Lower lobe of right lung (tissue), 2 donors: ENCODE results near the gene C16orf46. TPM values are rescaled to one million over a fixed set of nuclear protein-coding genes. Genes with fewer than 3 reads are reported as not detected.

Source experiments
- ATAC-seq, 2 donors: fragments of 200-7000 bp; cut with Tn5 transposase; one replicate each; pipeline ENCODE4 v1.9.1; 2020 to 2022; ENCODE audit warnings: mild to moderate bottlenecking in 2 of 2, moderate library complexity in 2 of 2
- DNase-seq: peaks from one replicate; pipeline ENCODE4 v3.0.0-alpha.2; 2020
- H3K27ac ChIP-seq: fragments of 200-600 bp; one replicate; pipeline ENCODE4 v1.8.0; 2022
- H3K27me3 ChIP-seq: fragments of 200-600 bp; one replicate; pipeline ENCODE4 v1.8.0; 2022; ENCODE audit warnings: low read depth
- H3K36me3 ChIP-seq: fragments of 200-600 bp; one replicate; pipeline ENCODE4 v1.8.0; 2022; ENCODE audit warnings: mild to moderate bottlenecking
- H3K4me1 ChIP-seq: fragments of 200-600 bp; one replicate; pipeline ENCODE4 v1.8.0; 2022
- H3K4me3 ChIP-seq: fragments of 200-600 bp; one replicate; pipeline ENCODE4 v1.8.0; 2022; ENCODE audit warnings: mild to moderate bottlenecking
- H3K9me3 ChIP-seq: fragments of 200-600 bp; one replicate; pipeline ENCODE4 v1.8.0; 2022
- CTCF ChIP-seq: fragments of 200-600 bp; IDR thresholded peaks from one replicate; pipeline ENCODE4 v1.8.0; 2022; ENCODE audit warnings: antibody characterized with exemption, mild to moderate bottlenecking
- intact Hi-C: fragments of 100-400 bp; cut with DNase I; formaldehyde crosslinking; loops from one replicate; pipeline ENCODE4 v1.11.0; 2022
- long read RNA-seq: library from polyadenylated mRNA; unstranded; transcript quantifications from one replicate; pipeline ENCODE4 v2.0.0, GENCODE V29; 2021
- total RNA-seq: library from RNA; stranded (reverse); fragmentation: NEBNext Ultra II Directional; extraction: Animal tissue kit (Norgen Biotek cat#: 25700); gene quantifications from one replicate; pipeline ENCODE4 v1.2.1, GENCODE V29; 2021
- donor health status: DM: no; HTN: yes; CAD: no; lungs with severe emphysema.

C16orf46 gene
- total RNA-seq = not detected
- long read RNA-seq = 0 reads

- no peak for TF ChIP-seq CTCF
- Histone ChIP-seq H3K4me3 (peak within 1 kb of the TSS; percentile 82), H3K36me3 (no peaks in the 10 kb centered on the region), H3K27ac (peak within 1 kb of the TSS; percentile 99), H3K9me3 (no peaks in the 10 kb centered on the region), H3K4me1 (peaks cover 11% of the 10 kb centered on the region), H3K27me3 (no peaks in the 10 kb centered on the region)
- ATAC-seq (peak; percentile 99), DNase-seq (peak; percentile 98)
- intact Hi-C loops = no loop called here
Measured at GRCh38 chr16:81077076-81077940, at the start of gene C16orf46. TSS of gene C16orf46 (minus strand) at chr16:81077238. CDS start at chr16:81063955, 13,283 bp downstream.

GRCh38 chr16:81123092-81123852, 46.2 kb upstream of the C16orf46 start:
- ATAC-seq = no peak
- no peak for DNase-seq
- TF ChIP-seq CTCF = no peak

GRCh38 chr16:81121474-81121990, 44.5 kb upstream of the C16orf46 start:
- no peaks in the 10 kb centered on the region for H3K27me3 ChIP-seq
- no peak overlapping the region for H3K27ac ChIP-seq
- no peaks in the 10 kb centered on the region for H3K4me1 ChIP-seq
- no peaks in the 10 kb centered on the region for H3K36me3 ChIP-seq
- no peak for DNase-seq
- ATAC-seq = no peak
- no peak for TF ChIP-seq CTCF
- H3K9me3 ChIP-seq = no peaks in the 10 kb centered on the region
- H3K4me3 ChIP-seq = no peak overlapping the region
- intact Hi-C loops = no loop called here

More at GRCh38 chr16:81123092-81123852, 46.2 kb upstream of the C16orf46 start:
- Histone ChIP-seq H3K4me1 (no peaks in the 10 kb centered on the region), H3K27me3 (no peaks in the 10 kb centered on the region), H3K27ac (no peak overlapping the region), H3K36me3 (no peaks in the 10 kb centered on the region), H3K4me3 (no peak overlapping the region), H3K9me3 (no peaks in the 10 kb centered on the region)
- intact Hi-C loops = no loop called here

- intact Hi-C loops = no loop called here
- H3K4me1 ChIP-seq = no peaks in the 10 kb centered on the region
- DNase-seq (no peak), ATAC-seq (no peak)
- TF ChIP-seq CTCF = no peak
- H3K27ac ChIP-seq = no peak overlapping the region
- no peak overlapping the region for H3K4me3 ChIP-seq
- no peaks in the 10 kb centered on the region for H3K27me3 ChIP-seq
- no peaks in the 10 kb centered on the region for H3K36me3 ChIP-seq
- H3K9me3 ChIP-seq = no peaks in the 10 kb centered on the region
Measured at GRCh38 chr16:81117436-81117835, 40.4 kb upstream of the C16orf46 start.

GRCh38 chr16:81116285-81116684, 39.2 kb upstream of the C16orf46 start:
- Histone ChIP-seq H3K27ac (no peak overlapping the region), H3K36me3 (no peaks in the 10 kb centered on the region), H3K4me3 (no peak overlapping the region), H3K9me3 (no peaks in the 10 kb centered on the region), H3K27me3 (no peaks in the 10 kb centered on the region), H3K4me1 (no peaks in the 10 kb centered on the region)
- no peak for TF ChIP-seq CTCF
- ATAC-seq (no peak), DNase-seq (no peak)
- intact Hi-C loops = no loop called here
